CD4-positive, alpha-beta T cell (primary cell): ENCODE measurements around the gene ZNF544. TPM values are rescaled to one million over a fixed set of nuclear protein-coding genes. Genes with fewer than 3 reads are reported as not detected.

Source experiments
- ATAC-seq: fragments of 200-7000 bp; cut with Tn5 transposase; one replicate; pipeline ENCODE4 v1.10.0; 2022; ENCODE audit warnings: mild to moderate bottlenecking; ENCODE audit not compliant: poor library complexity
- CTCF ChIA-PET: fragments of 350-600 bp; sonication (Branson Sonifier 250); formaldehyde crosslinking; loops from one replicate; lab custom pipeline; 2021; ENCODE audit warnings: antibody characterized with exemption, inconsistent platforms; lab: Charles Lee
- POLR2A ChIA-PET: fragments of 350-600 bp; sonication (Branson Sonifier 250); formaldehyde crosslinking; loops from one replicate; lab custom pipeline; 2021; ENCODE audit warnings: antibody characterized with exemption, inconsistent platforms; lab: Charles Lee
- DNase-seq, 14 experiments: peaks; one replicate each; pipeline ENCODE4 v3.0.0-alpha.2; 2013 to 2020; ENCODE audit warnings: mixed read lengths in 2 of 14
- H3K27ac ChIP-seq, 2 donors: one replicate each; pipeline versions ENCODE4 v1.5.1 to v1.7.0; 2013; ENCODE audit warnings: low read length in 2 of 2, low read depth in 1 of 2, mild to moderate bottlenecking in 1 of 2
- H3K27me3 ChIP-seq, 2 experiments: 1 replicate in 1 of 2; 2 replicates in 1 of 2; pipeline versions ENCODE4 v1.6.1 to v1.7.0; 2013; ENCODE audit warnings: low read length in 2 of 2, control low read depth in 1 of 2, mild to moderate bottlenecking in 1 of 2, moderate library complexity in 1 of 2; ENCODE audit not compliant: insufficient read depth in 2 of 2, control insufficient read depth in 1 of 2
- H3K36me3 ChIP-seq: one replicate; pipeline ENCODE4 v1.6.1; 2013; ENCODE audit warnings: low read length, control low read depth; ENCODE audit not compliant: insufficient read depth
- H3K4me1 ChIP-seq: one replicate; pipeline ENCODE4 v1.6.1; 2013; ENCODE audit warnings: low read length, control low read depth; ENCODE audit not compliant: insufficient read depth
- H3K4me3 ChIP-seq: one replicate; pipeline ENCODE4 v1.5.1; 2013; ENCODE audit warnings: mild to moderate bottlenecking, low read length, moderate library complexity
- H3K9me3 ChIP-seq, 2 experiments: 1 replicate in 1 of 2; 2 replicates in 1 of 2; pipeline versions ENCODE4 v1.6.1 to v1.7.0; 2013; ENCODE audit warnings: low read length in 2 of 2, mild to moderate bottlenecking in 2 of 2, control low read depth in 1 of 2, moderate library complexity in 1 of 2; ENCODE audit not compliant: control insufficient read depth in 1 of 2, insufficient read depth in 1 of 2
- H3K27ac Mint-ChIP-seq: one replicate; pipeline ENCODE4 v1.8.0; 2020; ENCODE audit warnings: mixed read lengths
- H3K27me3 Mint-ChIP-seq: one replicate; pipeline ENCODE4 v1.8.0; 2021; ENCODE audit warnings: mixed read lengths
- H3K36me3 Mint-ChIP-seq: one replicate; pipeline ENCODE4 v1.8.0; 2021; ENCODE audit warnings: low read depth, mixed read lengths
- H3K4me1 Mint-ChIP-seq: one replicate; pipeline ENCODE4 v1.8.0; 2021; ENCODE audit warnings: low read depth, mixed read lengths
- H3K4me3 Mint-ChIP-seq: one replicate; pipeline ENCODE4 v1.8.0; 2020; ENCODE audit warnings: mild to moderate bottlenecking, mixed read lengths
- H3K9me3 Mint-ChIP-seq: one replicate; pipeline ENCODE4 v1.8.0; 2020; ENCODE audit warnings: mixed read lengths
- intact Hi-C, 2 experiments: fragments of 100-400 bp; cut with DNase I in 1 of 2; cut with micrococcal nuclease in 1 of 2; formaldehyde crosslinking; loops; one replicate each; pipeline versions ENCODE4 v1.15.1 to v1.9.0; 2023 to 2025; cut with DNase I, micrococcal nuclease
- total RNA-seq, 174 experiments: library from RNA in 2 of 174; stranded (reverse) in 2 of 174; gene quantifications; one replicate each; pipeline ENCODE4 v1.2.3 and lab custom pipeline; 2021 to 2026
- TF ChIP-seq, protein P1 (sequence below): fragments of 200-600 bp; IDR thresholded peaks from one replicate; pipeline ENCODE4 v1.8.0; 2022; ENCODE audit warnings: antibody characterized with exemption, mild to moderate bottlenecking

The ZNF544 gene
- total RNA-seq, 2 experiments from 2014 or later: 6.3 to 7.2 TPM

DNA sequence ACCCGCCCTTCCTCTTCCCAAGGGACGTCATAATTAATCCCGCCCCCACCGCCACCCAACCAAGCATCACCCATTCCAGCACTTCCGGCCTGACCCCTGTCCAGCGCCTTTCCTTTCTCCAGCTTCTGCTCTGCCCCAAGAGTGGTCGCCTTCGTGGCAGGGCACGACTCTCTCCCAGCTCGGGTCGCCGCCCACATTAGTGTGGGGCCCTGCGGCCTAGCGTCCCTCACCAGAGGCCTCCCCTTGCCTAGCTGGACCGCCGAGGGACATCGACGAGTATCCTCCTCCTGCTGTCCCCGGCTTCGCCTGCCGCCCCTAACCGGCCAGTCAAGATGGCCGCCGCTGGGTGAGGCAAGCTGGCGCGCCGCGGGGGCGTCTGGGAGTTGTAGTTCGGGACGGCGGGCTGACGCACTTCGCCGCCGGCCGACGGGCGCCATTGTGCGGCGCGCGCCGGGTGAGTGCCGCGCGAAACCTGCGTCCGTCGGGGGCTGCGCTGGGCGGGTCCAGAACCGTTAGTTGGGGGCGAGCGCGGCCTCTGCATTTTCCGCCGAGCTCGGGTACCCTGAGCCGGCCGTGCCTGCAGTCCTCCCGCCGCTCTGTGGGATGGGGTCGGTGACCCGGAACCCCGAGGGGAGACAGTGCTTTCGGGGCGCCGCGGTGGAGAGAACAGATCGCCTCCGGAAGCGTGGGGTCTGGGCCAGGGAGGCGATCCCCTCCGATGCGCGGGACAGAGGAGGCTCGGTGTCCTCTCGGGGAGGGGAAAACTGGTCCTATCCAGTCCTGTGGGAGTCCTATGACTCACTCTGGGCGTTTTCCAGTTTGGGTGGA, 45.5 kb upstream of the ZNF544 start, which contains the start of gene ZNF274:
TSS of gene ZNF274 (plus strand) at position 73 of the 828 bp plus-strand sequence. CDS start 905 bp downstream, outside the sequence.
- H3K9me3 Mint-ChIP-seq: peaks cover 15% of the 10 kb centered on the region
- H3K27ac Mint-ChIP-seq: peak within 1 kb of the TSS; percentile 100
- H3K4me1 Mint-ChIP-seq: peaks cover 23% of the 10 kb centered on the region
- DNase-seq (peak; percentile 89 to 96 (median 92)), ATAC-seq (peak; percentile 85)
- Histone ChIP-seq H3K27me3 (no peaks in the 10 kb centered on the region), H3K4me1 (peaks cover 27% of the 10 kb centered on the region), H3K4me3 (peak within 1 kb of the TSS; percentile 99), H3K36me3 (peaks cover 30% of the 10 kb centered on the region), H3K9me3 (peaks cover 77 to 92% of the 10 kb centered on the region in 2 experiments), H3K27ac (peak within 1 kb of the TSS; percentile 99 to 100)
- peaks cover 88% of the 10 kb centered on the region for H3K36me3 Mint-ChIP-seq
- POLR2A ChIA-PET: interaction anchor here (0.6 to 2.8 kb wide), 52 partner anchors 10 to 992 kb away, joined by 3 to 32 read pairs (median 5); partner anchors contain the start of genes CHMP2A, ERVK3-1, RPS5 and ZBTB45
- CTCF ChIA-PET: no interaction called here
- TF ChIP-seq, protein P1, sequence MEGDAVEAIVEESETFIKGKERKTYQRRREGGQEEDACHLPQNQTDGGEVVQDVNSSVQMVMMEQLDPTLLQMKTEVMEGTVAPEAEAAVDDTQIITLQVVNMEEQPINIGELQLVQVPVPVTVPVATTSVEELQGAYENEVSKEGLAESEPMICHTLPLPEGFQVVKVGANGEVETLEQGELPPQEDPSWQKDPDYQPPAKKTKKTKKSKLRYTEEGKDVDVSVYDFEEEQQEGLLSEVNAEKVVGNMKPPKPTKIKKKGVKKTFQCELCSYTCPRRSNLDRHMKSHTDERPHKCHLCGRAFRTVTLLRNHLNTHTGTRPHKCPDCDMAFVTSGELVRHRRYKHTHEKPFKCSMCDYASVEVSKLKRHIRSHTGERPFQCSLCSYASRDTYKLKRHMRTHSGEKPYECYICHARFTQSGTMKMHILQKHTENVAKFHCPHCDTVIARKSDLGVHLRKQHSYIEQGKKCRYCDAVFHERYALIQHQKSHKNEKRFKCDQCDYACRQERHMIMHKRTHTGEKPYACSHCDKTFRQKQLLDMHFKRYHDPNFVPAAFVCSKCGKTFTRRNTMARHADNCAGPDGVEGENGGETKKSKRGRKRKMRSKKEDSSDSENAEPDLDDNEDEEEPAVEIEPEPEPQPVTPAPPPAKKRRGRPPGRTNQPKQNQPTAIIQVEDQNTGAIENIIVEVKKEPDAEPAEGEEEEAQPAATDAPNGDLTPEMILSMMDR: no peak
- peak within 1 kb of the TSS; percentile 97 for H3K4me3 Mint-ChIP-seq
- no peaks in the 10 kb centered on the region for H3K27me3 Mint-ChIP-seq
- intact Hi-C loops: loop anchor here (1.0 to 5.0 kb wide), 6 partner anchors 86 to 219 kb away; partner anchors contain the start of genes ZNF8 (in 2 of the 2), ERVK3-1 (in 1 of the 2), RPS5 (in 1 of the 2) and ZSCAN18 (in 1 of the 2)

DNA sequence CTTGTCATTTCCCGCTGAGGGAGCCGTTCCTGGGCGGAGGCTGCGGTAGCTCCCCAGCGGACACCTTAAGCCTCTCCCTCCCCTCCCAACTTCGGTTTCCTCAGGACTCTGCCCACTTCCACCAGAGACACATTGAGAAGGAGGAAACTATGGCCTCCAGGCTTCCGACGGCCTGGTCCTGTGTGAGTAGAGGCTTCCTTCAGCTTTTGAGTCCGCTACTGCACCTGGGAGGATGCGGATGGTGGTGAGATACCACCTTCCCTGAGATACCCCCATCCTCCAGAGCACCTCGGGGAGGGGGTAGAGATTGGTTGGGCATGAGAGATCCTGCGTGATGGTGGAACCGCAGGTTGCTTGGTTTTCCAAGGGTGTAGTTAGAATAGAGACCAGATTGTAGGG, 44.9 kb upstream of the ZNF544 start:
- ChIA-PET POLR2A (interaction anchor here (0.7 to 2.8 kb wide), 44 partner anchors 9 to 993 kb away, joined by 3 to 32 read pairs (median 5); partner anchors contain the start of genes CHMP2A, ERVK3-1, RPS5 and ZBTB45), CTCF (no interaction called here)
- peaks cover 23% of the 10 kb centered on the region for H3K4me1 Mint-ChIP-seq
- Histone ChIP-seq H3K27me3 (no peaks in the 10 kb centered on the region), H3K4me3 (peak overlapping the region; percentile 99), H3K4me1 (peaks cover 27% of the 10 kb centered on the region), H3K27ac (peak overlapping the region; percentile 99 to 100), H3K9me3 (peaks cover 75 to 93% of the 10 kb centered on the region in 2 experiments), H3K36me3 (peaks cover 33% of the 10 kb centered on the region)
- H3K36me3 Mint-ChIP-seq: peaks cover 92% of the 10 kb centered on the region
- ATAC-seq: no peak
- H3K27ac Mint-ChIP-seq: peak overlapping the region; percentile 100
- peak overlapping the region; percentile 97 for H3K4me3 Mint-ChIP-seq
- H3K27me3 Mint-ChIP-seq: no peaks in the 10 kb centered on the region
- intact Hi-C loops: loop anchor here (1.0 to 5.0 kb wide), 6 partner anchors 87 to 218 kb away; partner anchors contain the start of genes ZNF8 (in 2 of the 2), ERVK3-1 (in 1 of the 2), RPS5 (in 1 of the 2) and ZSCAN18 (in 1 of the 2)
- DNase-seq: peak in 1 of 14 experiments; percentile 33
- peaks cover 15% of the 10 kb centered on the region for H3K9me3 Mint-ChIP-seq
- TF ChIP-seq, protein P1: no peak

DNA sequence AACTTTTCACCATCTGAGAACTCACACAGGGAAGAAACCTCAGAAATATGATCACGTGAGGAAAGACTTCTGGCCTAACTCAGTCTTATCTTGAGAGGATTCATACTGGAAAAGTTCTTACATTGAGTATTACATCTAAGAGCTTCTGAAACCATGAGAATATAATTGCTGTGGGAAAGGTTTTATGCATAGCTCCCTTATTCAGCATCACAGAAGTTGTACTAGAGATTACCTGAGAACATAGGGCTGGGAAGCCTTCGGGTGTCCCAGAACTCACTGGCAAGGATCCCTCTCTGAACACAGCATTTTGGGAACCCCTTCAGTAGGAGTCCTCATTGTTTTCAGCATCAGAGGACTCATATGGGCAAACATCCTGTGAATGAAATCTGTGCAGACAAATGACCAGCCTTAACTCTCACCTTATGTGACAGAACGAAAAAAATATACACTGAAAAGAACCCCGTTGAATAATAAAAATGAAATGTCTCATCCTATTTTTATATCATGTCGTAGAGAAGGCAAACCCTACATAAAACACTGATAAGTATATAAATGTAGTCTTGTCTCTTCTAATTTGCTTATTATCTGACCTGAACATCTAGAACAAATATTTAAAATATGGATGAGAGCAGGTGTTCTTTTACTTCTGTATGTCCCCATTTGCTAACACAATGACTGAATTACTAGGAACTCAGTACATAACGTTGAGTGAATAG, 31.7 kb upstream of the ZNF544 start:
- ATAC-seq (no peak), DNase-seq (peak in 1 of 14 experiments; percentile 21)
- ChIA-PET CTCF (no interaction called here), POLR2A (interaction anchor here (2.4 kb wide), 1 partner anchor 14 kb away, joined by 11 read pairs; the partner anchor contains the start of gene ZNF274)
- no peaks in the 10 kb centered on the region for H3K27me3 ChIP-seq
- H3K9me3 ChIP-seq: peaks cover 73 to 95% of the 10 kb centered on the region in 2 experiments
- no peak overlapping the region for H3K27ac ChIP-seq
- TF ChIP-seq, protein P1: no peak
- no peaks in the 10 kb centered on the region for H3K4me1 Mint-ChIP-seq
- intact Hi-C loops: loop anchor here in 1 of 2 experiments (1.0 kb wide), 1 partner anchor 58 kb away; no protein-coding TSS in a partner anchor
- peaks cover 61% of the 10 kb centered on the region for H3K36me3 ChIP-seq
- H3K27ac Mint-ChIP-seq: no peak overlapping the region
- no peak overlapping the region for H3K4me3 ChIP-seq
- no peak overlapping the region for H3K4me3 Mint-ChIP-seq
- no peaks in the 10 kb centered on the region for H3K4me1 ChIP-seq
- H3K36me3 Mint-ChIP-seq: peaks cover 100% of the 10 kb centered on the region
- H3K9me3 Mint-ChIP-seq: peaks cover 25% of the 10 kb centered on the region
- H3K27me3 Mint-ChIP-seq: no peaks in the 10 kb centered on the region
